ENCODE data around the gene XAGE1A. TPM values are rescaled to one million over a fixed set of nuclear protein-coding genes. Genes with fewer than 3 reads are reported as not detected.

Gene XAGE1A
- total and polyA plus RNA-seq, 2 donors (not counting 3 experiments of a cell fraction or from before 2014, with no cell fraction given) = not detected

Small RNA genes within 50 kb of the gene (small RNA-seq; reads per million reads assigned to genes)
- gene BX510359.8 (ENCODE audit: insufficient read depth, insufficient read length, low read depth, low replicate concordance) (not detected), gene RBM22P7 (ENCODE audit: insufficient read depth, insufficient read length, low read depth, low replicate concordance) (not detected)

Other genes with a start within 250 kb of the XAGE1A start
- gene XAGE2, start 126.8 kb upstream of the XAGE1A start, total RNA-seq = not detected in 2 replicates
- gene XAGE2, start 126.8 kb upstream of the XAGE1A start, polyA plus RNA-seq = not detected in 2 replicates
- not detected in 2 replicates for gene XAGE1B, start 21.3 kb downstream of the XAGE1A start, total RNA-seq
- gene XAGE1B, start 21.3 kb downstream of the XAGE1A start, polyA plus RNA-seq = not detected in 2 replicates
- not detected in 2 replicates for gene SSX7, start 159.1 kb downstream of the XAGE1A start, total RNA-seq
- not detected in 2 replicates for gene SSX7, start 159.1 kb downstream of the XAGE1A start, polyA plus RNA-seq
- gene SSX2, start 211.4 kb downstream of the XAGE1A start, total RNA-seq = not detected in 2 replicates
- gene SSX2, start 211.4 kb downstream of the XAGE1A start, polyA plus RNA-seq = not detected in 2 replicates